Measurements from ENCODE around the gene UNC13B. TPM values are rescaled to one million over a fixed set of nuclear protein-coding genes. Genes with fewer than 3 reads are reported as not detected.
"Not testable (repeated sequence)": the region's sequence is repeated elsewhere in the genome, so short reads cannot be mapped to it uniquely, and the experiment has no call there.

The UNC13B gene
- total RNA-seq, 1 donor from 2014 or later: 39.9 TPM

GRCh38 chr9:35164711-35165110, 2.9 kb downstream of the UNC13B start:
- Mint-ChIP-seq H3K36me3 (ENCODE audit: low read depth, unreplicated experiment) (no peaks in the 10 kb centered on the region), H3K9me3 (ENCODE audit: unreplicated experiment) (no peaks in the 10 kb centered on the region), H3K27ac (ENCODE audit: unreplicated experiment) (no peak overlapping the region), H3K4me1 (ENCODE audit: unreplicated experiment) (peaks cover 29% of the 10 kb centered on the region), H3K4me3 (ENCODE audit: unreplicated experiment) (no peak overlapping the region), H3K27me3 (ENCODE audit: unreplicated experiment) (peaks cover 3% of the 10 kb centered on the region)
- DNase-seq (ENCODE audit: low spot score): no peak
- no peak for TF ChIP-seq CTCF (IDR thresholded peaks at IDR 0.05; ENCODE audit: unreplicated experiment)

- not testable (repeated sequence) for H3K4me3 Mint-ChIP-seq (ENCODE audit: unreplicated experiment); H3K9me3 Mint-ChIP-seq (ENCODE audit: unreplicated experiment); H3K27ac Mint-ChIP-seq (ENCODE audit: unreplicated experiment); DNase-seq (ENCODE audit: low spot score); H3K36me3 Mint-ChIP-seq (ENCODE audit: low read depth, unreplicated experiment); H3K27me3 Mint-ChIP-seq (ENCODE audit: unreplicated experiment)
- peaks cover 28% of the 10 kb centered on the region for H3K4me1 Mint-ChIP-seq (ENCODE audit: unreplicated experiment)
Measured at GRCh38 chr9:35167429-35167828, 5.6 kb downstream of the UNC13B start.

GRCh38 chr9:35168963-35169362, 7.2 kb downstream of the UNC13B start:
- DNase-seq (ENCODE audit: low spot score): no peak
- no peaks in the 10 kb centered on the region for H3K36me3 Mint-ChIP-seq (ENCODE audit: low read depth, unreplicated experiment)
- H3K4me3 Mint-ChIP-seq (ENCODE audit: unreplicated experiment): no peak overlapping the region
- no peaks in the 10 kb centered on the region for H3K27me3 Mint-ChIP-seq (ENCODE audit: unreplicated experiment)
- H3K27ac Mint-ChIP-seq (ENCODE audit: unreplicated experiment): no peak overlapping the region
- H3K4me1 Mint-ChIP-seq (ENCODE audit: unreplicated experiment): peaks cover 21% of the 10 kb centered on the region
- TF ChIP-seq CTCF (IDR thresholded peaks at IDR 0.05; ENCODE audit: unreplicated experiment): no peak
- no peaks in the 10 kb centered on the region for H3K9me3 Mint-ChIP-seq (ENCODE audit: unreplicated experiment)

GRCh38 chr9:35172878-35173277, 11.1 kb downstream of the UNC13B start:
- H3K4me1 Mint-ChIP-seq (ENCODE audit: unreplicated experiment): peaks cover 12% of the 10 kb centered on the region
- H3K27ac Mint-ChIP-seq (ENCODE audit: unreplicated experiment): no peak overlapping the region
- H3K27me3 Mint-ChIP-seq (ENCODE audit: unreplicated experiment): no peaks in the 10 kb centered on the region
- H3K36me3 Mint-ChIP-seq (ENCODE audit: low read depth, unreplicated experiment): no peaks in the 10 kb centered on the region
- no peak for DNase-seq (ENCODE audit: low spot score)
- H3K4me3 Mint-ChIP-seq (ENCODE audit: unreplicated experiment): no peak overlapping the region
- no peaks in the 10 kb centered on the region for H3K9me3 Mint-ChIP-seq (ENCODE audit: unreplicated experiment)
- TF ChIP-seq CTCF (IDR thresholded peaks at IDR 0.05; ENCODE audit: unreplicated experiment): no peak

DNA sequence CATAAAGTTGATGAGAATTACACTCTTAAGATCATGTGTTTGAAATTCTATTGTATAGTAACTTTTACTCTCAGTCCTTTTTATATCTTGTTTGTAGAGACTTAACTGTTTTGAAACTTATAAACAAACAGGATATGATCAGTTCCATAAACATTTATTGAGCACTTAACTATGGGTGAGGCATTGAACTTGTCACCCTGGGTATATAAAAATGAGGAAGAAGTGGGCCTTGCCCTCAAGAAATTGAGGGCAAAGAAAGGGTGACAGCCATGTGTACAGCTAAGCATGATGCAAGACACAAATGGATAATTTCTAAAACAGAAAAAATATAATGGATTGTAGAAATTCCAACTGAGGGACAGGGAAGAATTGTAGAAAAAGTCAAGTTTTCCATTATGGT, 15.7 kb downstream of the UNC13B start:
- Mint-ChIP-seq H3K27ac (ENCODE audit: unreplicated experiment) (no peak overlapping the region), H3K4me3 (ENCODE audit: unreplicated experiment) (no peak overlapping the region), H3K9me3 (ENCODE audit: unreplicated experiment) (peaks cover 8% of the 10 kb centered on the region), H3K4me1 (ENCODE audit: unreplicated experiment) (peaks cover 4% of the 10 kb centered on the region), H3K27me3 (ENCODE audit: unreplicated experiment) (no peaks in the 10 kb centered on the region), H3K36me3 (ENCODE audit: low read depth, unreplicated experiment) (peaks cover 8% of the 10 kb centered on the region)
- TF ChIP-seq CTCF (IDR thresholded peaks at IDR 0.05; ENCODE audit: unreplicated experiment): no peak
- DNase-seq (ENCODE audit: low spot score): no peak

All from endothelial cell (in vitro differentiated cells).